ENCODE measurements around the gene HEMGN. TPM values are rescaled to one million over a fixed set of nuclear protein-coding genes. Genes with fewer than 3 reads are reported as not detected.

HEMGN gene
- total RNA-seq, 1 experiment from 2014 or later = not detected

- DNase-seq (ENCODE audit: low read depth) = no peak
Measured at GRCh38 chr9:97930972-97931371, 7.0 kb downstream of the HEMGN start.

- DNase-seq (ENCODE audit: low read depth) = no peak
Measured at GRCh38 chr9:97928986-97929604, 8.9 kb downstream of the HEMGN start.

GRCh38 chr9:97925497-97926334, 12.3 kb downstream of the HEMGN start:
- DNase-seq (ENCODE audit: low read depth) = no peak

GRCh38 chr9:97924386-97924785, 13.6 kb downstream of the HEMGN start:
- DNase-seq (ENCODE audit: low read depth) = no peak

GRCh38 chr9:97923529-97924108, 14.4 kb downstream of the HEMGN start:
- peak; percentile 82 for DNase-seq (ENCODE audit: low read depth)

GRCh38 chr9:97921959-97922724, 15.8 kb downstream of the HEMGN start, which contains the start of gene TRMO:
TSS of gene TRMO (minus strand) at chr9:97922500. CDS start at chr9:97922493, 7 bp downstream.
- peak; percentile 97 for DNase-seq (ENCODE audit: low read depth)

GRCh38 chr9:97919217-97919813, 18.7 kb downstream of the HEMGN start:
- DNase-seq (ENCODE audit: low read depth) = no peak

GRCh38 chr9:97918611-97919010, 19.4 kb downstream of the HEMGN start:
- DNase-seq (ENCODE audit: low read depth) = no peak

GRCh38 chr9:97911970-97912369, 26.0 kb downstream of the HEMGN start:
- DNase-seq (ENCODE audit: low read depth) = no peak

- no peak for DNase-seq (ENCODE audit: low read depth)
Measured at GRCh38 chr9:97911528-97911927, 26.4 kb downstream of the HEMGN start.

- no peak for DNase-seq (ENCODE audit: low read depth)
Measured at GRCh38 chr9:97910357-97910756, 27.6 kb downstream of the HEMGN start.

- DNase-seq (ENCODE audit: low read depth) = no peak
Measured at GRCh38 chr9:97908705-97909104, 29.3 kb downstream of the HEMGN start.

- no peak for DNase-seq (ENCODE audit: low read depth)
Measured at GRCh38 chr9:97907632-97908031, 30.3 kb downstream of the HEMGN start.

GRCh38 chr9:97907046-97907445, 30.9 kb downstream of the HEMGN start:
- no peak for DNase-seq (ENCODE audit: low read depth)

- no peak for DNase-seq (ENCODE audit: low read depth)
Measured at GRCh38 chr9:97906236-97906831, 31.6 kb downstream of the HEMGN start.

GRCh38 chr9:97905228-97905627, 32.7 kb downstream of the HEMGN start:
- no peak for DNase-seq (ENCODE audit: low read depth)

GRCh38 chr9:97904725-97905124, 33.2 kb downstream of the HEMGN start:
- DNase-seq (ENCODE audit: low read depth) = no peak

- no peak for DNase-seq (ENCODE audit: low read depth)
Measured at GRCh38 chr9:97903177-97903576, 34.8 kb downstream of the HEMGN start.

- DNase-seq (ENCODE audit: low read depth) = peak; percentile 57
Measured at GRCh38 chr9:97900738-97901565, 37.0 kb downstream of the HEMGN start.

- no peak for DNase-seq (ENCODE audit: low read depth)
Measured at GRCh38 chr9:97900103-97900737, 37.8 kb downstream of the HEMGN start.

All from M059J (cell line).